HCT116 (cell line): Measurements from ENCODE around the gene EFL1. TPM values are rescaled to one million over a fixed set of nuclear protein-coding genes. Genes with fewer than 3 reads are reported as not detected.
"Not testable (repeated sequence)": the region's sequence is repeated elsewhere in the genome, so short reads cannot be mapped to it uniquely, and the experiment has no call there.

Experiments used
- ATAC-seq: fragments of 200-7000 bp; cut with Tn5 transposase; 2 replicates; pipeline ENCODE4 v1.9.1; 2020; ENCODE audit warnings: mild to moderate bottlenecking, moderate library complexity
- BruUV-seq: library from RNA; stranded (reverse); fragments of 400-500 nt; replicated peaks from 2 replicates; lab custom pipeline; 2021; lab: Mats Ljungman, UMichigan
- CTCF ChIA-PET: fragments of 300-600 bp; sonication (Branson Sonifier 250); formaldehyde crosslinking; loops from one replicate; lab custom pipeline; 2021; ENCODE audit warnings: antibody characterized with exemption; lab: Charles Lee
- POLR2A ChIA-PET: fragments of 300-600, 350-600 bp; sonication (Branson Sonifier 250); formaldehyde crosslinking; loops from one replicate; lab custom pipeline; 2021; ENCODE audit warnings: antibody characterized with exemption; lab: Charles Lee
- RAD21 ChIA-PET, 2 experiments: fragments of 300-600 bp; sonication (Branson Sonifier 250); formaldehyde crosslinking; loops; one replicate each; lab custom pipeline; 2023; ENCODE audit warnings: low total read pairs in 2 of 2; ENCODE audit not compliant: uncharacterized antibody in 2 of 2, unreplicated experiment in 2 of 2, low non-redundant PET in 1 of 2; lab: Charles Lee
- DNase-seq: peaks from one replicate; pipeline ENCODE4 v3.0.0-alpha.2; 2010; ENCODE audit warnings: low read depth, low spot score
- H2AFZ ChIP-seq: fragments of 200-600 bp; shearing (Covaris generic), sonication (generic); 2 replicates; pipeline ENCODE4 v1.6.1; 2017; ENCODE audit warnings: low read depth, mixed run types, mixed read lengths, antibody characterized with exemption, low read length; ENCODE audit not compliant: poor library complexity, severe bottlenecking
- H3K27ac ChIP-seq: 2 replicates; pipeline ENCODE4 v1.5.1; 2012; ENCODE audit warnings: low read depth, low read length
- H3K27me3 ChIP-seq: fragments of 200-600 bp; sonication (generic); 2 replicates; pipeline ENCODE4 v1.6.1; 2016; ENCODE audit warnings: mixed run types, low read length, mixed read lengths; ENCODE audit not compliant: insufficient read depth
- H3K36me3 ChIP-seq, 2 experiments: fragments of 200-500 bp in 1 of 2; fragments of 200-600 bp in 1 of 2; sonication (Bioruptor generic) in 1 of 2; sonication (generic) in 1 of 2; 2 replicates each; pipeline versions ENCODE4 v1.5.1 to v1.6.1; 2014 to 2016; ENCODE audit warnings: low read length in 2 of 2, inconsistent platforms in 1 of 2, mixed read lengths in 1 of 2, mixed run types in 1 of 2; ENCODE audit not compliant: insufficient read depth in 2 of 2, control insufficient read depth in 1 of 2
- H3K4me1 ChIP-seq, 2 experiments: fragments of 200-600 bp in 1 of 2; sonication (generic) in 1 of 2; 2 replicates each; pipeline versions ENCODE4 v1.5.1 to v1.6.1; 2012 to 2017; ENCODE audit warnings: low read length in 2 of 2, inconsistent platforms in 1 of 2, mild to moderate bottlenecking in 1 of 2, mixed read lengths in 1 of 2, mixed run types in 1 of 2, moderate library complexity in 1 of 2; ENCODE audit not compliant: insufficient read depth in 2 of 2, control insufficient read depth in 1 of 2
- H3K4me2 ChIP-seq: fragments of 200-600 bp; sonication (generic); 2 replicates; pipeline ENCODE4 v1.6.1; 2017; ENCODE audit warnings: mixed run types, low read length, mixed read lengths
- H3K4me3 ChIP-seq, 2 experiments: fragments of 200-600 bp in 1 of 2; sonication (generic) in 1 of 2; replicated peaks in 1 of 2; 2 replicates each; pipeline ENCODE4 v1.5.1; 2011 to 2016; ENCODE audit warnings: low read length in 2 of 2, control low read depth in 1 of 2, low read depth in 1 of 2, mild to moderate bottlenecking in 1 of 2, mixed read lengths in 1 of 2, mixed run types in 1 of 2
- H3K79me2 ChIP-seq: fragments of 200-600 bp; sonication (generic); 2 replicates; pipeline ENCODE4 v1.6.1; 2017; ENCODE audit warnings: mild to moderate bottlenecking, mixed run types, low read length, moderate library complexity, mixed read lengths; ENCODE audit not compliant: insufficient read depth
- H3K9ac ChIP-seq: fragments of 200-600 bp; sonication (generic); 2 replicates; pipeline ENCODE4 v1.6.1; 2016; ENCODE audit warnings: low read length, mixed read lengths
- H3K9me2 ChIP-seq: fragments of 200-600 bp; sonication (generic), shearing (Covaris generic); 2 replicates; pipeline ENCODE4 v1.6.1; 2017; ENCODE audit warnings: mixed run types, mild to moderate bottlenecking, moderate library complexity; ENCODE audit not compliant: insufficient read depth
- H3K9me3 ChIP-seq, 2 experiments: fragments of 200-500 bp in 1 of 2; fragments of 200-600 bp in 1 of 2; sonication (Bioruptor generic) in 1 of 2; sonication (generic) in 1 of 2; 2 replicates each; pipeline ENCODE4 v1.6.1; 2014 to 2017; ENCODE audit warnings: low read length in 2 of 2, mixed read lengths in 2 of 2, inconsistent platforms in 1 of 2, low read depth in 1 of 2, mild to moderate bottlenecking in 1 of 2, mixed run types in 1 of 2, moderate library complexity in 1 of 2; ENCODE audit not compliant: control insufficient read depth in 1 of 2, insufficient read depth in 1 of 2
- H4K20me1 ChIP-seq: fragments of 200-600 bp; sonication (generic), shearing (Covaris generic); 2 replicates; pipeline ENCODE4 v1.6.1; 2017; ENCODE audit warnings: mixed run types, mild to moderate bottlenecking, moderate library complexity; ENCODE audit not compliant: insufficient read depth
- CEBPB ChIP-seq: IDR thresholded peaks from 2 replicates; pipeline ENCODE4 v1.6.1; 2012; ENCODE audit warnings: low read depth
- ELF1 ChIP-seq: IDR thresholded peaks from 2 replicates; pipeline ENCODE4 v1.6.1; 2012; ENCODE audit warnings: low read depth, borderline replicate concordance
- EZH2phosphoT487 ChIP-seq: fragments of 200-600 bp; IDR thresholded peaks from 2 replicates; pipeline ENCODE4 v1.6.1; 2018; ENCODE audit warnings: antibody characterized with exemption, borderline replicate concordance
- SP1 ChIP-seq: IDR thresholded peaks from 2 replicates; pipeline ENCODE4 v1.6.1; 2012; ENCODE audit warnings: low read depth
- intact Hi-C: fragments of 100-400 bp; cut with micrococcal nuclease; formaldehyde crosslinking; loops from 2 replicates; pipeline ENCODE4 v1.10.0; 2022
- total RNA-seq: library from RNA; stranded (reverse); gene quantifications from one replicate; pipeline ENCODE4 v1.2.1, GENCODE V29; 2021; ENCODE audit not compliant: unreplicated experiment
- TF ChIP-seq, protein P1 (sequence below): IDR thresholded peaks from 2 replicates; pipeline ENCODE4 v1.6.1; 2011; ENCODE audit warnings: mild to moderate bottlenecking, low read length, moderate library complexity; ENCODE audit not compliant: insufficient replicate concordance; ENCODE audit errors: extremely low read depth

Gene EFL1
- total RNA-seq, 1 experiment from 2014 or later: 12.7 TPM

- TF ChIP-seq CEBPB: no peak
- no peak for TF ChIP-seq ELF1
- TF ChIP-seq SP1: no peak
- no peak for TF ChIP-seq EZH2phosphoT487
- TF ChIP-seq, protein P1, sequence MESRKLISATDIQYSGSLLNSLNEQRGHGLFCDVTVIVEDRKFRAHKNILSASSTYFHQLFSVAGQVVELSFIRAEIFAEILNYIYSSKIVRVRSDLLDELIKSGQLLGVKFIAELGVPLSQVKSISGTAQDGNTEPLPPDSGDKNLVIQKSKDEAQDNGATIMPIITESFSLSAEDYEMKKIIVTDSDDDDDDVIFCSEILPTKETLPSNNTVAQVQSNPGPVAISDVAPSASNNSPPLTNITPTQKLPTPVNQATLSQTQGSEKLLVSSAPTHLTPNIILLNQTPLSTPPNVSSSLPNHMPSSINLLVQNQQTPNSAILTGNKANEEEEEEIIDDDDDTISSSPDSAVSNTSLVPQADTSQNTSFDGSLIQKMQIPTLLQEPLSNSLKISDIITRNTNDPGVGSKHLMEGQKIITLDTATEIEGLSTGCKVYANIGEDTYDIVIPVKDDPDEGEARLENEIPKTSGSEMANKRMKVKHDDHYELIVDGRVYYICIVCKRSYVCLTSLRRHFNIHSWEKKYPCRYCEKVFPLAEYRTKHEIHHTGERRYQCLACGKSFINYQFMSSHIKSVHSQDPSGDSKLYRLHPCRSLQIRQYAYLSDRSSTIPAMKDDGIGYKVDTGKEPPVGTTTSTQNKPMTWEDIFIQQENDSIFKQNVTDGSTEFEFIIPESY: no peak
- TF ChIP-seq, all 23 proteins: peak for 0
Measured at GRCh38 chr15:82300883-82301282, 38.3 kb upstream of the EFL1 start (continued).

DNA sequence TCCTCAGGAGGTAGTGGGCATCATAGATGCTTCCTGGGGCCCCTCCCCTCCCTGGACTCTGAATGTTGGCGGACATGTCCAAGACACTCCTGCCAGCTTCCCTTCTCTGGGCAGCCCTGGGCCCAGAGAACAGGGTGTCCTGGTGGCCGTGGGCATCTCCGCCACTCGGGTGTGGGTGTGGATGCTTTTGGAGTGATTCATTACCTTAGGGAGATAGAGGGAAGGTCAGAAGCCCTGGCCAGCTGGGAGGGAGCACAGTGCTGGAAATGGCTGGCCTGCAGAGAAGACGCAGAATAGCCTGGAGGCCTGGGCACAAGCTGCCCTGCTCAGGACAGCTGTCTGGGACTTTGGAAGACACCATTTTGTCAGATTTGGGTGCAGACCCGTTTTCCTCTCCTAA is 37.8 kb upstream of the EFL1 start:
- H3K27ac ChIP-seq, RAD21 ChIA-PET, H3K9me2 ChIP-seq, BruUV-seq, H3K36me3 ChIP-seq, H3K79me2 ChIP-seq, H3K9ac ChIP-seq, CTCF ChIA-PET, H3K4me3 ChIP-seq, DNase-seq, H2AFZ ChIP-seq, intact Hi-C loops, POLR2A ChIA-PET, H3K4me2 ChIP-seq, H3K4me1 ChIP-seq, H4K20me1 ChIP-seq, H3K9me3 ChIP-seq, H3K27me3 ChIP-seq: not testable (repeated sequence)
- ATAC-seq: 0 out of 2 replicates have a peak, but pooled peaks have one; percentile 31

- H3K36me3 ChIP-seq, H3K4me2 ChIP-seq, BruUV-seq, H3K9me3 ChIP-seq, H3K4me1 ChIP-seq, H3K4me3 ChIP-seq, H3K9me2 ChIP-seq, POLR2A ChIA-PET, H3K27ac ChIP-seq, DNase-seq, RAD21 ChIA-PET, ATAC-seq, intact Hi-C loops, H2AFZ ChIP-seq, H3K27me3 ChIP-seq, H3K79me2 ChIP-seq, H3K9ac ChIP-seq, H4K20me1 ChIP-seq: not testable (repeated sequence)
- CTCF ChIA-PET: interaction anchor here (0.6 kb wide), 1 partner anchor 15 kb away, joined by 3 read pairs; no protein-coding TSS in a partner anchor
Measured at GRCh38 chr15:82299511-82299914, 37.0 kb upstream of the EFL1 start.
